GM12874 (cell line): ENCODE measurements around the gene PRRT1B.

Experiments
- CTCF ChIP-seq: IDR thresholded peaks from 2 replicates; pipeline ENCODE4 v1.5.1; 2011; ENCODE audit warnings: low read depth, mild to moderate bottlenecking, control low read depth, low read length, moderate library complexity; ENCODE audit not compliant: insufficient read depth

PRRT1B gene

GRCh38 chr9:131502781-131503625 lies 42.3 kb upstream of the PRRT1B start, which contains the start of gene POMT1:
Gene POMT1, plus strand, starts transcription at chr9:131502918. Its CDS starts 1,301 bp downstream, at chr9:131504219.
- TF ChIP-seq CTCF: no peak

- TF ChIP-seq CTCF: 0 out of 2 replicates have a peak, but pooled peaks have one; percentile 8
Measured at GRCh38 chr9:131503626-131504465, 41.5 kb upstream of the PRRT1B start.

GRCh38 chr9:131505012-131505411 lies 40.3 kb upstream of the PRRT1B start:
- TF ChIP-seq CTCF: no peak

- no peak for TF ChIP-seq CTCF
Measured at GRCh38 chr9:131511416-131511815, 33.9 kb upstream of the PRRT1B start.

- TF ChIP-seq CTCF: no peak
Measured at GRCh38 chr9:131511880-131512279, 33.4 kb upstream of the PRRT1B start.

GRCh38 chr9:131513177-131513576 lies 32.1 kb upstream of the PRRT1B start:
- no peak for TF ChIP-seq CTCF

GRCh38 chr9:131516100-131516499 lies 29.2 kb upstream of the PRRT1B start:
- TF ChIP-seq CTCF: no peak
